ENCODE results near the gene CCT7.

- TF ChIP-seq CTCF (conservative IDR thresholded peaks at IDR 0.05; ENCODE audit: low read depth in 2 of 2) (no peak), EZH2 (IDR thresholded peaks at IDR 0.05; ENCODE audit: low read depth, unreplicated experiment) (no peak), JUNB (IDR thresholded peaks at IDR 0.05; ENCODE audit: unreplicated experiment) (no peak)
Measured at GRCh38 chr2:73227086-73227485, 7.0 kb upstream of the CCT7 start.
